Esophagus muscularis mucosa (tissue), 3 donors: ENCODE results near the gene SMAD5.

Experiments
- CTCF ChIP-seq, 3 experiments: fragments of 200-600 bp in 2 of 3; fragments of 450-650 bp in 1 of 3; sonication (generic) in 2 of 3; IDR thresholded peaks; one replicate each; pipeline ENCODE4 v1.5.1; 2017 to 2019; ENCODE audit warnings: antibody characterized with exemption in 3 of 3, mild to moderate bottlenecking in 2 of 3, moderate library complexity in 1 of 3
- POLR2A ChIP-seq: fragments of 450-650 bp; IDR thresholded peaks from one replicate; pipeline ENCODE4 v1.6.1; 2017; ENCODE audit warnings: antibody characterized with exemption, moderate library complexity, mild to moderate bottlenecking, low read depth

DNA sequence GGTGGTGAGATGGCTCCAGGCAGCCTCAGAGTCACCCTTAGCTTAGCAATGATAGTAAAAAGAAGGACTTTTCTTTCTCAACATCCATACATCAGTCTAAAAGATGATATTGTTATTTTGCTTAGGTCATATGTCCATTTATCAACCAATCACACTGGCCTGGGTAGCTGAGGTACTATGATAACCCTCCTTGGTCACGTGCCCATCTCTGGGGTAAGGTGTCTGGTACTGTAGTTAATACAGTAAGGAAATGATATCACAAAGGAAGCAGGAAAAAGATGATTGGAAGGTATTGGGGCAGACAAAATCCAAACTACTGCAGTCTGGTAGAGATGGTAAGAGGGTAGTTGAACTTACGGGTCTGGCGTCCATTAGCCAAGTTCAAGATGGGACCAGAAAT, 5.1 kb upstream of the SMAD5 start:
- TF ChIP-seq CTCF (IDR thresholded peaks at IDR 0.05) (no peak), POLR2A (no peak)
